Measurements from ENCODE around the gene KCNG4.

Gene KCNG4

DNA sequence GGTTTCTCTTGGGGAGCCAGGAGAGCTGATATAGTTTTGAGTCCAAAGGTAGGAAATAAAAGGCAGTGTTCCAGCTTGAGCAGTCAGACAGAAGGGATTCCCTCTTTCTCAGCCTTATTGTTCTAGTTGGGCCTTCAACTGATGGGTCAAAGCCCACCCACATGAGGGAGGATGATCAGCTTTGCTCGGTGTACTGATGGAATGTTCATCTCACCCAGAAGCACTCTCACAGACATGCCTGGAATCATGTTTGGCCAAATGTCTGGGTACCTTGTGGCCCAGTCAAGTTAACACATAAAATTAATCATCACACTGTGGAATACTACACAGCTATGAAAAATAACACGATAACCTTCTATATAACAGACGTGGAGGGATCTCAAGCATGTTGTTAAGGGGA lies 23.1 kb upstream of the KCNG4 start:
- DNase-seq, result no peak

DNA sequence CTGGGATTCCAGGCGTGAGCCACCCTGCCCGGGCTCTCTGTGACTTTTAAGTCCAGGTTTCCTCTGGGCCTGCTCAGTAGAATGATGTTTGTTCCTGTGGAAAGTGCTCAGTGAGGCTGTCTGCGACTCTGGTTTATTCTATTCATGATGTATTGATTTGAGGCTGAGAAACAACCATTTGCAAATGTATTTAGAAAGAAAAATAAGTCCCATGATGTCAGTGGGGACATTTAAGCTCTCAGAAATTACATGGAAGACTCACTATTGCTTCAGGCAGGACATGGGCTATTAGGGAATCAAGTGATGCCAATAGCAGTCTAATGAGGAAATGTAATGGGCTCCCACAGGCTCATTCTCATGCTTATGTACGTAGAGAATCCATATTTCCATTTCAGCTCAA lies 22.2 kb upstream of the KCNG4 start:
- DNase-seq, result no peak

DNA sequence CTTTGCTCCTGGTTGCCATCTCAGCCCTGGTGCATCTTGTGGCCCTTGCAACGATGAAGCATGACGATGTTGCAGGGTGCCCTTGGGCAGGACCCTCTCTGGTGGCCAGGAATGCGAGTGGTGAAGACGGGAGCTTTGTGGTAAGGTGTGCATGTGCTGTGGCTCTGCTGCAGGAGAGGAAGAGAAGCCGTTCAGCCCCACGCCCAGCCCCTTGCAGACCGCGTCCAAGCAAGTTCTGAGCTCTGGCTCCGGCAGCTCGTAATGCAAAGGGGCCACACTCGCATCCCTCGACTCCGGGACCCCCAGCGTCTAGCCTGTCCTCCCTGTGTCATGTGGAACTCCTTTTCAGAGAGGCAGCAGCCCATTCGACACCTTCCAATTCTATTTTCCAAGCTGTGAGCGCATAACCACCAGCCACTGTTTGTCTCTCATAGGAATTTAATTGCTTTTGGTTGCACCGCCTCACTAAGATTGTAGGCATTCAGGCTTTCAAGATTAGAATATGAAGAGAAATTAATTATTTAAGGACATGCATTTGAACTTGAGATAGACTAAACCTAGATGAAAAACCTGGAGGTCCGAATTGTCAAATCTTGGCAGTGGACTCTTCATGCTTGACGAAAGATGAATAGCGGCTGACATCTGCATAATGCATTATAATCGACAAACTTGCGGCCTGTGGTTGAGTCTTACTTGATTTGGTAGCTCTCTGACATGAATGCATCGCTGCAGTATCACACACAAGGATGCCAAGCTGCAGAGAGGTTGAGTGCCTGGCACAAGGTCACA lies 21.1 kb upstream of the KCNG4 start:
- no peak for DNase-seq

DNA sequence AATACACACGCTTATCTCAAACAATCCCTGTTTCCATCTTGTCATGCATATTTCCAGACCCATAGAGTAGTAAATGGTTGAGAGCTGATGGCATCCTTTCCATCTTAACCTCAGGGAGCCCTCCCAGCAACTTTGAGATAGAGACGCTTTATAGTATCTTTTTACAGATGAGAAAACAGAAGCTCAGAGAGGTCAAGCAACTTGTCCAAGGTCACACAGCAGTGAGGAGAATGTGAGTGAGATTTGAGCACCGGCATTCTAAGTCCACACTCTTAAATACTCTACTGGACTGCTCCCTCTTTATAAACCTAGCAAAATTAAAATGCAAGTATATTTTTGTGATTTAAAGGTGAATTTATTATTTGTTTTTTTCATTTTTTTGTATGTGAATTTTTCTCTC lies 19.9 kb upstream of the KCNG4 start:
- DNase-seq, result no peak

DNA sequence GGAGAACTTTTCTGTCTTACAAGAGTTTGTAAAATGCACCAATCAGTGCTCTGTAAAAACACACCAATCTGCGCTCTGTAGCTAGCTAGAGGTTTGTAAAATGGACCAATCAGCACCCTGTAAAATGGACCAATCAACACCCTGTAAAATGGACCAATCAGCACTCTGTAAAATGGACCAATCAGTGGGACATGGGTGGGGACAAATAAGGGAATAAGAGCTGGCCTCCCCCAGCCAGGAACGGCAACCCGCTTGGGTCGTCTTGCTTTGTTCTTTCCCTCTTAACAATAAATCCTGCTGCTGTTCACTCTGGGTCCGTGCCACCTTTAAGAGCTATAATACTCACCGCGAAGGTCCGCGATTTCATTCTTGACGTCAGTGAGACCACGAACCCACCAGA lies 18.5 kb upstream of the KCNG4 start:
- DNase-seq, result no peak

DNA sequence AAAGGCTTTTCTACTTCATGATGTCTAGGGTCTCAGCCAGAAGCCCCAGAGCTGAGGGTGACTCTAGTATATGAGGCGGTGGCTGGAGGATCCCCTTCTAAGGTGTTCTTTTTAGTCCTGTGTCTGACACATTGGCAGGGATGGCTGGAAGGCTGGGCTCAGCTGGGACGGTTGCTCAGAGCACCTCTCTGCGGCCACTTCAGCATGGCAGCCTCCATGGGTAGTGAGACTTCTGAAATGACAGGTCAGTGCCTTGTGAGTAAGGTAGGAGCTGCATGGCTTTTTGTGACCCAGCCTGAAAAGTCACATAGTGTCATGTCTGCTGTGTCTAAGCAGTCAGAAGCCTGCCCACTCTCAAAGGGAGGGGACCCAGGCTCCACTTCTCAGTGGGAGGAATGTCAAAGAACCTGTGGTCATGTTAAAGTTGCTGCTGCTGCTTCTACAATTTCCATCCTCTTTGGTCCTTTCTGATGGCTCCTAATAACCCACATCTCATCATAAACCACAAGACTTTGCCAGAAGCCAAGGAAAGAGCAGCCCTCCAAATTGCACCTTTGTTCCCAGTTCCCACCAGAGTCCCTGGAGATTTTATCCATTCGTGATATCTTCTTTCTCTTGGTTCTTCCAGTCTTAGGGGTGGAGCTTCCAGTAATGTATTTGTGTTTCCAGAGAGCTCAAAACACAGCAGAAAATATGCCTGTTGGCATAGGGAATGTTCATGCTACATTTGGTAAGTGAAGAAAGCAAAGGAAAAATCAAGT lies 15.4 kb upstream of the KCNG4 start:
- DNase-seq, result no peak

DNA sequence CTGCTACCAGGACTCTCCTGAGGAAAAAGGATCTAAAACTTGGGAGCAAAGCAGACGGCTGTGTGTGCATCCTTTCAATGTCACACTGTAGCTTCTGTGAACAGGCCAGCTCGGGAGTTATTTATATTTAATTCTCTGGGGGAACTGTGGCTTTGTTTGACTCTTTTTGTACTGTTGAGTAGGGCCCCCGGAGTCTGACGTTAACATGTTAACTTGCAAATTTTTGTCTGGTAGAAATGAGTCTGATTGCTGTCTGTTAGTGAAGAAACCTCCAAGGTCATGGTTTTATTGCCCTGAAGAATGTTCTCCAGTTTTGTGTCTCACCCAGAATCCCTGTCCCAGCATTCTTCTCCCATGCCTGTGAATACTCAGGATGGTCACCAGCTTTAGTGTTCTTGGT lies 14.2 kb upstream of the KCNG4 start:
- DNase-seq, result no peak

DNA sequence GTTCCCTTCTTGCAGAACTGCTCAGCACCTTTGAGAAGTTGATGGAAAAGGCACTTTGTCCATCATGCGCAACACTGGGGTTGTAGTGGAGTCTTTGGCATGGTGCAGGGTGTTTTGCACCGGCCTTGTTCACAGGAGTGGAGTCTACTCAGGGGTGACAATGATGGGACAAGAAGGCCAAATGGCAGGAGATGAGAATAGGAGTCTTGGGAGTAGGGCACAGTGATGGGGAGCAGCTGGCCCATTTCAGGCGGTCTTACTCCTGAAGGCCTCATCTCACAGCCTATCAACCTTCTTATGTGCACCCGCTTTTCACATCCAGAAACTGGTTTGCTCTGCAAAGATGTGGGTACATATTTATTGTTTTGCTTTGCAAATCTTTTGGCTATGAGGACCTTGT lies 13.4 kb upstream of the KCNG4 start:
- DNase-seq, result no peak

DNA sequence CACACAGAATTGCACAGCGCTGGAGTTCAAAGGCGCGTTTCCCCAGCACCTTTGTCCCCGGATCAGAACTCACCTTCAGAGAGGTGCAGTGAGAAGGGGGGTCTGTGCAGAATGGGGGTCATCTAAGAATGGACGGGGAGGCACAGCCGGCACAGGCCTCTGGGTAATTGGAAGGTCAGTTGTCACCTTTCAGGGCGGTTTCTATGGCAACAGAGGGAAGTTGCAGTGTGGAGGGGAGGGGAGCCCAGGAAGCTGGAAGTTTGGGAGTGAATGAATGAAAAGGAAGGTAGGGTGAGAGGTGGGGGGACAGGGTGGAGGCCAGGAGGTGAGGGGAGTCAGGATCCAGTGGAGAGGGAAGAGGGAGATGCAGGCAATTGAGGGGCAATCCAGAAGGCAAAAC lies 12.4 kb upstream of the KCNG4 start:
- DNase-seq, result no peak

DNA sequence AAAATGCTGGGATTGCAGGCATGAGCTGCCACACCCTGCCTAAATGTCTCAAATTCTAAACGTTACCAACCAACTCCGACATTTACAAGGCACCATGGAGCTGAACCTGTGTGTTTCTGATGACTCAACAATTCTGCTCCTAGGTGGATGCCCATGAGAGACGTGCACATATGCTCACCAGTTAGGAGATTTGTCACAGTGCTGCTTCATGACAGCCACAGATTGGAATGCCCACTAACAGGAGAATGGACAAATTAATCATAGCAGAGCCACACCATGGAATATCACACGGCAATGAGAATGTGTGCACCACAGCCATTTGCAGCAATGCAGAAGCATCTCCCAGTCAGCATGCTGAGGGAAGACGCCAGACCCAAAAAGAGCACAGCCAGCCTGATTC lies 8.0 kb upstream of the KCNG4 start:
- no peak for DNase-seq

DNA sequence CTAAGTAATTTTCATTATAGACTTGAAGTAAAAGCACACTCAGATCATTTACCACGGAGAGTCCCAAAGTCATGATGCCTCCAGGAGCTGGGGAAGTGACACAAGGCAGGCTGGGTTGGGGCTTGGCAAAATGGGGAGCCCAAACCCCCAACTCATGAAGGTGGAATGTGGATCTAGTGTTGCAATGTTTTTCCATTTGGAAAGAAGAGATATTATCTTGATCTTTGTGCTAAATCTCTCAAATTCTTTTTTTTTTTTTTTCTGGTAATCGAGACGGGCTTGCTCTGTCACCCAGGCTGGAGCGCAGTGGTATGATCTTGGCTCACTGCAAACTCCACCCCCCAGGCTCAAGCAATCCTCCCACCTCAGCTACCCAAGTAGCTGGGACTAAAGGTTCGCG lies 7.5 kb upstream of the KCNG4 start:
- DNase-seq, result no peak

DNA sequence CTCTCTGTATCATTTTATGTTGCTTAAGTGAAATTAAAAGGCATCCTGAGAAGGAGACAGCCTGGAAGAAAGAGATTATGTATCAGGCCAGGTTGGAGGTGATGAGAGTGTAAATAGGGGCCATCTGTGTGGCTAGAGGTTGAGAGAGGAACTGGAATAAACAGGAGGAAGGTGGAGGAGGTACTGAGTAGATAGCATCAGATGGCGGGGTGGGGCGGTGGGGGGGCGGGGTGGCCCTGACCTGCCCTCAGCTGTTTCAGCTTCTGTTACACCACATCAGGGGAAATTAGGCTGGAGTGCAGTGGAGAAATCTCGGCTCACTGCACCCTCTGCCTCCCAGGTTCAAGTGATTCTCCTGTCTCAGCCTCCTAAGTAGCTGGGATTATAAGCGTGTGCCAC lies 6.9 kb upstream of the KCNG4 start:
- no peak for DNase-seq

DNA sequence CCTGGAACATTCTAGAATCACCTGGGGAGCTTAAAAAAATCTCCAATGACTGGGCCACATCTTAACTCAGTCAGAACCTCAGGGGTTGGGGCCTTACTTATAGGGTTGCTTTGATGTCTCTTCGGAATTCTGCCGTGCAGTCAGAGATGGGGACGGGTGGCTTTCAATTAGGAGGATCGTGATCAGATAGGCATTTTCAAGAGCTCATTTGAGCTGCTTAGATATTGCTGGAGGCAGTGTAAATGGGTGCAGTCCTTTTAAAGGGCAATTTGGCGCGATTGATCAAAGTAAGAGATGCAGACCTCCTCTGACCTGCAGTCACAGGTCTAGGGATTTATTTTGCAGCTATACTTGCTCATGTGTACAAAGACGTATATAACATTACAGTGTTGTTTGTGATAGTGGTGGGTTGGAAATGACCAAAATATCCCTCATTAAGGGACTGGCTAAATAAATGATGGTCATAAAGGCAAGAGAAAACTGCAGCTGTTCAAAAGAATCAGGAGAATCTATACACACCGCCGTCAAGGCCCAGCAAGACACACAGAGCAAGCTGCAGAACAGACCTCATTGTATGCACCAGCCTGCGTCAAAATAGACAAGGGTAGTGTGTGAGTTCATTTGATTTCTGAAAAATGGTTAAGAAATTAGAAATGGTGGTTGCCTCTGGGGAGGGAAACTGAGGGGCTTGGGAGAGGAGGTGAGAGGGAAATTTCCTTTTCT lies 6.3 kb upstream of the KCNG4 start:
- DNase-seq, result no peak

DNA sequence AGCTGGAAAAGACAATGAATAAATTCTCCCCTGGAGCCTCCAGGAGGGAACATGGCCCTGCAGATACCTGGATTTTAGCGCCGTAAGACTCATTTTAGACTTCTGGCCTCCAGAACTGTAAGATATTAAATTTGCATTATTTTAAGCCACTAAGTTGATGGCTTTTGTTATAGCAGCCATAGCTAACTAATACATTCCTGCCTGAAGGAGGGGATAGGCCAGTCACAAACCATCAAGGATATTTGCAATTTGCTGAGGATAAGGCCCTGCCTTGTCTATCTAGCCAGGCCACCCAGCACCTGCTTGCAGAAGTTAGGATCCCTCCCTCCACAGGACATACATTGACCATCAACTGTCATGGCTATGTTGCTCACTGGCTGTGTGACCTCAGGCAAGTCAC lies 4.9 kb upstream of the KCNG4 start:
- DNase-seq, result no peak

DNA sequence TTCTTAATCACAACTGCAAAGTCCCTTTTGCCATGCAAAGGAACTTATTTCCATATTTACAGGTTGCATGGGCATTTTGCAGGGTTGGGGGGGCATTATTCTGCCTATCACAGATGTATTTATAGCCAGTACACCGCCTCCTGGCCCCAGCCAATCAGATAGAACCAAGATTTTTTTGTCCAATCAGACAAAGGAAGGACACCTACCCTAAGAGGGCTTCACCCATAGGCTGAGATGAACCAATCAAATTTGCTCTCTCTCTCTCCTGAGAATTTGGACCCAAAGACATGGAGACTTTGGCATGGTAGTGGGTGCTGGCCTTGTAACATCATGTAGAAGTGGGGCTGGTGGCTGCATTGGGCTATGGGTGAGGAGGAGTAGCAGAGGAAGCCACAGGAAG lies 3.9 kb upstream of the KCNG4 start:
- no peak for DNase-seq

DNA sequence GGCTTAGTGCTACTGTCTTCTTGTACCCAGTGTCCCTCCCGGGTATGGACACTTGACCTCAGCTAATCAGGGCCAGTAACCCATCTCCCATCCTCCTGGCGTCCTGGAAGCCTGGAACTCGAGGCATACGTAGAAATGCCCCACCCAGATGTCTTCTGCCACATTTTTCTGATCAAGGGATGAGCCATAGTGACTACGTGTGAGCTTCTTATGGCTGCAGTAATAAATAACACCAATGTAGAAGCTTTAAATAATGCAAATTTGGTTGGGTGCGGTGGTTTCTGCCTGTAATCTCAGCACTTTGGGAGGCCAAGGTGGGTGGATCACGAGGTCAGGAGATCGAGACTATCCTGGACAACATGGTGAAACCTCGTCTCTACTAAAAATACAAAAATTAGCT lies 3.0 kb upstream of the KCNG4 start:
- DNase-seq, result no peak

DNA sequence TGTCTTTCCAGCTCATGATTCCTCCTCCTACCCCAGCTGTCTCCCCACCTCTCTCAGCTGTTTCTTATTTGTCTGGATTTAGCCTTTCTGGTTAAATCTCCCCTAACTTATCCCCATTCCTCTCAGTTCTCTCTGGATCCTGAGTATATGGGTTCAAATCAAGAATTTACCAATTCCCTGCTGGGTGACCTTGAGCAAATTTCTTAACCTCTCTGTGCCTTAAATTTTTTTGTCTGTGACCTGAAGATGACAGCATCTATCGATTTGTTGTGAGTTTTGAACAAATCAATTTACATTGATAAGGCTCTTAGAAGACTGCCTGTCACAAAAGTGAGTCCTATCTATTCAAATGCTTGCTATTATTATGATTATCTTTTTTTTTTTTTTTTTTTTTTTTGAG lies 2.0 kb upstream of the KCNG4 start:
- no peak for DNase-seq

DNA sequence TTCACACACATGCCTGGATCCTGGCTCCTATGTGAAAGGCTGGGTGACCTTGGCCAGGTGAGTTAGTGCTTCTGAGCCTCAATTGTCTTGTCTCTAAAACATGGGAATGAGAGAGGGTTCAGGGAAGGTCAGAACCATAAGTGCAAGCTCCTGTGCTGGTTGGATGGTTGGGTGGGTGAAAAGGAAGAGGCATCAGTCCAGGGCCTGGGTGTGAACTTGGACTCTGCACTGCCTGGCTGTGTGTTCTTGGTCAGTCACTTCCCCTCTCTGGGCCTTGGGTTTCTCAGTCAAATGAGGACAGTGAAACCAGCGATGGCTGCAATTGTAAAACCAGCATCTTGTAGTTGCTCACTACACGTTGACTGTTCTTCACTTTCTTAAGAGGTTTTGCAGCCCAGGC lies 643 bp upstream of the KCNG4 start:
- DNase-seq, result no peak

DNA sequence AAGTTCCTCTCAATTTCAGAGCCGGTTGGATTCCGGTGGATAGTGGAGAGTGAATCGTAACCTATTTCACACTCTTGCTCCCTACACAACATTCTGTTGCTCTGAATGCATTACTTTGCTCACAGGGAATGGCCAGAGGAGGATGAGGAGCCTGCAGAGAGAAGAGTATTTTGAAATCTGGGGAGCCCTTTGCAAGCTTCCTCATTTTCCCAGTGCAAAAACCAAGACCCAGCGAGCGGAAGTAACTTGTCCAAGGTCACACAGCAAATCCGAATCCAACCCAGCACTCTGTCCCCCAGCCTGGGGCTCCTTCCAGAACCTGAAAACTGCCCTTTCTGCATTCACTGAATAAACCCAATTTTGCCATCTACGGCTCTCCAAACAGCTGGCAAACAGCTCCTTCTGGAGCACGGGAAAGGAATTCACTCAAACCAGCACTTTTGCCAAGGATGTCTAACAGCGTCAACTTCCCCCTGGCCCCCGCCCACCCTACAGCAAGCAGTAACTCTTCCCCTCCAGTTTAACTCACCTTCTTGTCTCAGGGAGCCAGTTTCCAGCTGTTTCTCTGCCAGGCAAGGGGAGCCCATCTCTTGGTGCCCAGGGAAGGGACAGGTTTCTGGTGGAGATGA lies 557 bp downstream of the KCNG4 start:
- no peak for DNase-seq

DNA sequence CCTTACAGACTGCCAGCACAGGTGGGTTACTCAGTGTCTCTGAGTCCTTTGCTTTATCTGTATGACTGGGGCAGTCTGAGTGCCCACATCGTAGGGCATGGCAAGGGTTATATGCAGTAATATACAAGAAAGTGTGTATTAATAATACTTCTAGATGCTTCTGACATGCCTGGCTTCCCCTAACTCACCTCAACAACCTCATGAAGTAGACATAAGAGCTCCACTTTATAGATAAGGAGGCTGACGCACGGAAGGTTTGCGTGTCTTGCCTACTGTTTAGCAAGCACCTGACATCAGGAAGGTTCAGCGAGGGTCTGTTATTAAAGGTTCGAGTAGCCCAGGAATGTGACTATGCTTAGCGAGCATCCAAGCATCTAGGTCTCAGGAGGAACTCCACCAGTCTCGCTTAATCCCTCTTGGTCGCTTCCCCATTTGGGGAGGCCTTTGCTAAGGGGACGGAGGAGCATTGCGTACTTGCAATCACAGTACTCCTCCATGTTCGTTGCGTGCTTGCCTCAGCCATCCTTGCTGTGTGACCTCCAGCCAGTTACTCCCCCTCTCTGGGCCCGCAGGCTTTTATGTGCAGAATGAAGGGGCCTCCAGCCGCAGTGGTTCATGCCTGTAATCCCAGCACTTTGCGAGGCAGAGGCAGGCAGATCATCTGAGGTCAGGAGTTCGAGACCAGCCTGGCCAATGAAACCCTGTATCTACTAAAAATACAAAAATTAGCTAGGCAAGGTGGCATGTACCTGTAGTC lies 1.6 kb downstream of the KCNG4 start:
- no peak for DNase-seq

DNA sequence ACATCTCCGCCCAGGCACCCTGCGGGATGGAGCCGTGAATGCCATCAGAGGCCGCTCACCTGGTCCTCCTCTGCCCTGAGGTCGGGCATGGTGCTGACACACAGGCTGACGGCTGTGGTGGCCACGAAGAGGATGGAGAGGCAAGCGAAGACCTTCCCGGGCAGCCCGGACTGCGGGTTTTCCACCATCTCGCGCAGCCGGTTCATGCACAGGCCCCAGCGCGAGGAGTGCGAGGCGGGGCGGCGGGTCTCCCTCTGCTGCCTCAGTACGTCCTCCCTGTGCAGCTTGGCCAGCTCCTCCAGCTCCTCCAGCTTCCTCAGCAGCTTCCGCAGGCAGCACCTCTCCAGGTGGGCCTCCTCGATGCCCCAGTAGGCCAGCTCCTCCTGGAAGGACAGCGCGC lies 3.1 kb downstream of the KCNG4 start:
- no peak for DNase-seq

DNA sequence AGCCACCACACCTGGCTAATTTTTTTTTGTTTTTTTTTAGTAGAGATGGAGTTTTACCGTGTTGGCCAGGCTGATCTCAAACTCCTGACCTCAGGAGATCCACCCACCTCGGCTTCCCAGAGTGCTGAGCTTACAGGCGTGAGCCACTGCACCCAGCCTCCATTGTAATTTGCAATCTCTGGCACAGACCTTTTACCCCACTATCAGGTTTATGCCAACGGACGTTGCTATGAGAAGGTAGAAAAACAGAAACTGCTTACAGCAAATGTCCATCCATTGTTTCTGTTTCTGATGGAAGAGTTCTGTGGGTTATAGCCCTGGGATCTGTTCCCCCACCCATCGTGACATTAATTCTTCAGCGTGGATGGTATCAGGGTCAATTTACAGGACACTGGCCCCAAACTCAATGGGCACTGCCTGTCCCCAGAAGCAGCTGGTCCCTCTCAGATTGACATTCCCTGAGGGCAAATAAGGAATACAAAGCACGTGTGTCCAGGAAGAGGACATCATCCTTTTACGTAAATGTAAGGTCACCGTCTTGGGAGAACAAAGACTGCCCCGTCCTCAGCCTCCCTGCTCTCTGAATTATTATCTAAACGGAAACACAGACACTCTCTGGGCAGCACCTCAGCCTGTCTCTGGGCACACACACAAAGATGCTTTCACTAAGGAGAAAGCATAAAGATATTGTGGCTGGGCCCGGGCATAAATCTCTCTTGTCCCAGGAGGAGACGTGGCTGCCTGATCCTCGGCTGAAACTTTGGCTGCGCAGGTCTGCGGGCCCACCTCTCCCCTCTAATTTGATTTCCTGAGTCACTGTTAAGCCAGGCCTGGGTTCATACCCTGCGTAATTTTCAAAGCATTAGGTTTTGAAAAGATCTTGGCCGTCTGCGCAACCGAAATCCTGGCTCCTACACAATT lies 5.2 kb downstream of the KCNG4 start:
- DNase-seq, result no peak

All from cortex of kidney (tissue), 1 donor.